ENCODE measurements around the gene SH3D19.

DNA sequence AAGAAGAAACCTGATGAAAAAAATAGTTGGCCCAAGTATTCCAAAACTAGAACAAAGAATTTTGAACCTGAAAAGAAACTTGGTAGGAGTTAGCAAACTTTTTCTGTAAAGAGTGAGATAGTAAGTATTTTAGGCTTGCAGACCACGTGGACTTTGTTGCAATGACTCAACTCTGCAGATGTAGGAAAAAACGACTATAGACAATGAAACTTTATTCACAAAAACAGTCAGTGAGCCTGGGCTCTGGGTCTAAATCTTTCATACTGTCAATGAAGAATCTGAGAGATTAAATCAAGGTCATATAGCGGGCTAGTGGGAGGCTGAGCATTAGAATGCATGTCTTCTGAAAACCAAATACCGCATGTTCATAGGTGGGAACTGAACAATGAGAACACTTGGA is 23.0 kb downstream of the SH3D19 start:
- TF ChIP-seq, protein P1, sequence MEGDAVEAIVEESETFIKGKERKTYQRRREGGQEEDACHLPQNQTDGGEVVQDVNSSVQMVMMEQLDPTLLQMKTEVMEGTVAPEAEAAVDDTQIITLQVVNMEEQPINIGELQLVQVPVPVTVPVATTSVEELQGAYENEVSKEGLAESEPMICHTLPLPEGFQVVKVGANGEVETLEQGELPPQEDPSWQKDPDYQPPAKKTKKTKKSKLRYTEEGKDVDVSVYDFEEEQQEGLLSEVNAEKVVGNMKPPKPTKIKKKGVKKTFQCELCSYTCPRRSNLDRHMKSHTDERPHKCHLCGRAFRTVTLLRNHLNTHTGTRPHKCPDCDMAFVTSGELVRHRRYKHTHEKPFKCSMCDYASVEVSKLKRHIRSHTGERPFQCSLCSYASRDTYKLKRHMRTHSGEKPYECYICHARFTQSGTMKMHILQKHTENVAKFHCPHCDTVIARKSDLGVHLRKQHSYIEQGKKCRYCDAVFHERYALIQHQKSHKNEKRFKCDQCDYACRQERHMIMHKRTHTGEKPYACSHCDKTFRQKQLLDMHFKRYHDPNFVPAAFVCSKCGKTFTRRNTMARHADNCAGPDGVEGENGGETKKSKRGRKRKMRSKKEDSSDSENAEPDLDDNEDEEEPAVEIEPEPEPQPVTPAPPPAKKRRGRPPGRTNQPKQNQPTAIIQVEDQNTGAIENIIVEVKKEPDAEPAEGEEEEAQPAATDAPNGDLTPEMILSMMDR (IDR thresholded peaks at IDR 0.05) = no peak
- no peak for TF ChIP-seq POLR2AphosphoS5 (IDR thresholded peaks at IDR 0.05)
